GM12872 (cell line): ENCODE measurements around the gene DUOX1.

Experiments
- CTCF ChIP-seq: IDR thresholded peaks from 3 replicates; pipeline ENCODE4 v1.5.1; 2011; ENCODE audit warnings: low read depth, mild to moderate bottlenecking, low read length, moderate library complexity; ENCODE audit not compliant: insufficient read depth

Gene DUOX1

DNA sequence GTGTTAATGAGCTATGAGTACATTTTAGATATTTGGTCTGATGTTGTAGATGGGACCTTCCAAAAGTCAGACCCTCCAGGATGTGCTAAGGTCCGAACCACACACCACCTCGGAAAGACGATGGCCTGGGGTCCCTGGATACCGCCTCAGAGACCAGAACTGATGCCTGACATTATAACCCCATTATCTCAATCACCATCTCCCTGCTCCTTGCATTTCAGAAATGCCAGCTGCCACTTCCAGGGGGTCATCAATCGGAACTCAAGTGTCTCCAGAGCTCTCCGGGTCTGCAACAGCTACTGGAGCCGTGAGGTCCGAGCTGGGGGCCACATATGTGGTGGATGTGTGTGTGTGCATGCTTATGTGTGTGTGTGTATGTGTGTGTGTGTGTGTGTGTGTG is 7.9 kb downstream of the DUOX1 start:
- no peak for TF ChIP-seq CTCF

GRCh38 chr15:45138814-45139765 is 9.3 kb downstream of the DUOX1 start:
- TF ChIP-seq CTCF = no peak

DNA sequence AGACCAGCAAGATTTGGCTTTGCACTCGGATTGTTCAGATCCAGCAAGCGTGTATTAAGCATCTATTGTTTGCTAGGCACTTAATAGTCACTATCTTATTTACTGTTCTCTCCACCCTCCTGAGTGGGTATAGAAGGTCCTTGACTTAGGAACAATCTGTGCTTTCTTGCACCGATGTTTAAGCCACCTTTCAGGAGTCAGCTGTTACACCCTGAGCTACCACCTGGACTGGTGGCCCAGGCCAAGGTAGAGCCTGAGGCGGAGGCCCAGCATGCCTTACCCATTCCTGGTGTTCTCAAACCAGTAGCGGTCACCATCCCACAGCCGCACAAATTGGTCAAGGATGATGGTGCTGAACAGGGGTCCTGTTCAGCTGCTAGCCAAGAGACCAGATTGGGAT is 10.0 kb downstream of the DUOX1 start:
- no peak for TF ChIP-seq CTCF

GRCh38 chr15:45140557-45141250 is 10.9 kb downstream of the DUOX1 start:
- TF ChIP-seq CTCF = no peak

GRCh38 chr15:45141386-45141785 is 11.6 kb downstream of the DUOX1 start:
- TF ChIP-seq CTCF = no peak

- no peak for TF ChIP-seq CTCF
These were observed 13.3 kb downstream of the DUOX1 start for GRCh38 chr15:45143056-45143455.

DNA sequence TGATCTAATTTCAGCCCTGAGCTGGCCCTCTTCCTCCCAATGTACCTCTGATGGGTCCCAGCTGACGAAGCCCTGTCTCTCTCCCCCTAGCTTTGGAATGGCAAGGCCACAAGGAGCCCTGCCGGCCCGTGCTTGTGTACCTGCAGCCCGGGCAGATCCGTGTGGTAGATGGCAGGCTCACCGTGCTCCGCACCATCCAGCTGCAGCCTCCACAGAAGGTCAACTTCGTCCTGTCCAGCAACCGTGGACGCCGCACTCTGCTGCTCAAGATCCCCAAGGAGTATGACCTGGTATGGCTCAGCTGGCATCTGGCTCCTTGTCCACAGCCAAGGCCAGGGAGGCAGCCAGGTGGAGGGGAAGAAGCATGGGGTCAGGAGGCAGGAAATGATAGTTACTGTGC is 14.2 kb downstream of the DUOX1 start:
- TF ChIP-seq CTCF = no peak
